HK-2 (cell line): Measurements from ENCODE around the gene TK2.
A peak's percentile ranks its signal among the peaks of the same experiment; 100 is the strongest.
"Not testable (repeated sequence)": the region's sequence is repeated elsewhere in the genome, so short reads cannot be mapped to it uniquely, and the experiment has no call there.

ENCODE experiments used
- DNase-seq: peaks from one replicate; pipeline ENCODE4 v3.0.0-alpha.2; 2018; ENCODE audit not compliant: unreplicated experiment

The TK2 gene

DNA sequence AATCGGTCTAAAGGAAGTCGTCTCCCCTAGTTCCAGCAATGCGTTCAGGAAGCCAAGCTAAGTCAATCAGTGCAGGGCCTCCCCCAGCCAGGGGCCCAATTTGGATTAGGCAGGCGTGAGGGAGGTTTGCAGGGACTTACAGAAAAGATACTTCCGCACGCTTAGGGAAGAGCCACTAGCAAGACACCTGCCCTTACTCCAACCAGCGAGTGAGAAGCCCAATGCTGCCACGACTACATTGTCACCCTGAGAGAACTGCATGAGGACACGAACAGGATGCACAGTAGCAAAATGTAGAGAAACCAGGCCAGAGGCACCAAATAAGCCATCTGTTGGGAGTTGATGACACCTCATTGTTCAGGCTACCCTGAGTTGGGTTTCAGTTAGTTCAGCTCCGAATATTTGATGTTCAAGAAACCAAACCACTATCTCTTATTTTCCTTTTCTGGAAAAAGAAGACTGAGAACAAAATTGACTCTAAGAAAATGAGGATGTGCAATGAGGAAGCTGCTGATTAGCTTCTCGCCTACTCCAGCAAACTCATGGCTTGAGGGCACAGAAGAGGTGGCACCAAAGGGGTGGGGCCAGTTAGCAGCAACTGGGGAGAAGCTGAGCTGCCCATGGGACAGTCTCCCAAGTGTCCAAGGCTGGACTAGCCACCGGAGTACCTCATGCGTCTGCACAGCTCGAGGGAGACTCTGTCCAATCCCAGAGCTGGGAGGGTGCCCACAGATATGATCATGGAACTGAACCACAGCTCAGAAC, 29.3 kb downstream of the TK2 start:
- no peak for DNase-seq

DNA sequence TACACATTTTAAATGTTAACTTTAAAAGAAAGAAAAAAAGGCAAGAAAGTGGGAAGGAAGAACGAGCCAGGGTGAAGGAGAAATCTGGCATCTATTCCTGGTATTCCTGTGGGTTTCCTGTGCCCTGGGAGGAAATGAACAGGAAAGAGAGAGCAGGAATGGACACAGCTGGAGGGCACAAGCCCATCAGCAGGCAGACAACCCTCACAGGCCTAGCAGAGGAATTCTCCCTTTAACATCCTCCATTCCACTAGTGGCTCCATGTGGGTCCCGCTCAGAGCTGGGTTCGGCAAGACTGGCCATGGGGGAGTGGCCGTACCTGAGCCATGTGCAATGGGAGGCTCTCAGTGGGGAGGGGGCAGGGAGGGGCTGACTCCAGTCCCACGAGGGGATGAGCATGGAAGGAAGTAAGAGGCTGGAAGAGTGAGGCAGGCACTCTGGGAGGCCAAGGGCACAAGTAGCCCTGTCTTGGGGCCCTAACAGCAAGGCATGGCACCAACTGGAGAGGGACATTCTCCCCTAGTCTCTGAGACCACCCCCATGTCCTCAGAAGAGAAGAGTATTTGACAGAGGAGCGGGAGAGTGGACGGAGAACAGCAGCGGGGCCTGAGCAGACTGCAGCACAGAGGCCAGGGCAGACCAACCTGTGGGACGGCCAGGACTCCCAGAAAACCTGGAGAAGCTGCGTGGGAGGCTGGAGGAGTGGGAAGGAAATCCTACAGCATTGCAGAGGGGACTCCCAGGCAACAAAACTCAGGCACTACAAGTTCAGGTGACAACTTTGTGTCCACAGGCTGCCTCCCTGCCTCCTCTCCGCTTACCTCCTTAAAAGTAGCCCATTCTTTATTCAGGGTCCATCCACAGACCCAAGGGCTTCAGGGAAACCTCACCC, 30.2 kb downstream of the TK2 start:
- DNase-seq: no peak

DNA sequence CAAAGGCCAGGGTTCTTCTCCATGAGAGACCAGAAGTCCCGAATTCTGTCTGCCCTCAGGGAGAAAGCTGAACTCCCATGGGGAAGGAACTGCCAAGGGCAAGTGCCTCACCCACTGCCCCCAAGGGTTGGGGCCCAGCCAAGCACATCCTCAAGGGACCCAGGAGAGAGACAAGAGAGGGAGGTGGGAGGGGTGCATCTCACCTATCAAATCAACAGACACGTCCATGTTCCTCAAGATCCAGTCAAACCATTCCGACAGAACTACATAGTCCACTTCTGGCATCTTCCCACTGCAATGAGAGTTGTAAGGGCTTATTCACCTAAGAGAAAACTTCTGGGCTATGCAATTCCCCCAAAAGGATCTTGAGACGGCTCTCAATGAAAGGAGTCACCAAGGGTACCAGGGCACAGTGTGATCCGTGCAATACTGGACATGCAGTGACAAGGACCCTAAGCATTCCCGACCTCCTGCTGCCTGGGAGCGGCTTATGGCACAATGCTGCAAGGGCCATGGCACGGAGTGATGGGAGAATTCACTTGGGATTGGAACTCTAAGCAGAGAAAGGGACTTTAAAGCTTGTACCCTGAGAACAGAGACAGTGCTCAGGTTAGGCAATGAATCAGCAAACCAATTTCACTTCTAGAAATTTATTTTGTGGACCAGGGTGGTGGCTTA, 32.2 kb downstream of the TK2 start:
- no peak for DNase-seq

DNA sequence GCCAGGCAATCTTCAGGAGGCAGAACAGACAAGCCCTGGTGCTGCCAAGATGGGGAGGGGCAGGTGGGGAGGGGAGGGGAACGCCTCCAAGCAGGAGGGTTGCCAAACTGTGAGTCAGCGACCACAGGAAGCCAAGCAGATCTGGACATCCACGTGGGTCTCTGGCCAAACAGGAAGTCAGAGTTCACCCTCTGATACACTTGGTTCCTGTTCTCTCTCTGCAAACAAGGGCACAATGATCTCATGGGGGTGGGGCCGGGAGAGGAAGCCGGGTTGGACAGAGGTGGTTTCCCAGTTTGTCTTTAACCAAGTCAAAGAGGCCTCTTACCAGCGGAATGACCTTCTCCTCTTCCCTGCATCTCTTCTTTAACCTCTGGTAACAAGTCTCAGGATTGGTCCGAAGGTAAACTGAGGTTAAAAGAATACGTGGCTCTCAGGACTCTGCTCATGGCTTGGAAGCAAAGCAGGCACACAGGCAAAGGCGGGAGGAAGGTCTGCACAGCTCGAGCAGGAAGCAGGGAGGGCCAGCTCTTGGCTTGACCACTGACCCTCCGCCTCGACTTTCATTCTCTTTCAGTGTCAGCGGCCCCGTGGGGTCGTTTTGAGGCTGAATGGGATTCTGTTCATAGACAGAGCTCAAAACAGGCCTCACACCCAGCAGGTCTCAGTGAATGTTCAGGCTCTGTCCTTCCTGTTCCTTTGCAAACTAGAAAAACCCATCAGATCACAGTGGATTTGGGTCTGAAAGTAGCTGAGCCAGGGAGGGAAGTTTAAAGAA, 32.9 kb downstream of the TK2 start:
- DNase-seq: peak; percentile 96

DNA sequence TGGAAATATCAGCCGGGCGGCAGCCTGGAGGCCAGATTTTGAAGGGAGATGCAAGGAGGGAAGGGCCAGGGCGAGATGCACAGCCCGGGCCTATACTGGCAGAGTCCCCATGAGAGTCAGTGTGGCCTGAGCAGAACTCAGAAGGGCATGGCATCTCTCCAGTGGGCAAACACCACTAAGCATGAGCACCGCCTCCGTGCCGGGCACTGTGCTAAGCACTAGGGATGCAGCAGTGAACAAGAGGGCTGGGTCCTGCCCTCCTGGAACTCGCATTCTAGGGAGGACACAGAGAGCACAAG, 33.5 kb downstream of the TK2 start:
- no peak for DNase-seq

DNA sequence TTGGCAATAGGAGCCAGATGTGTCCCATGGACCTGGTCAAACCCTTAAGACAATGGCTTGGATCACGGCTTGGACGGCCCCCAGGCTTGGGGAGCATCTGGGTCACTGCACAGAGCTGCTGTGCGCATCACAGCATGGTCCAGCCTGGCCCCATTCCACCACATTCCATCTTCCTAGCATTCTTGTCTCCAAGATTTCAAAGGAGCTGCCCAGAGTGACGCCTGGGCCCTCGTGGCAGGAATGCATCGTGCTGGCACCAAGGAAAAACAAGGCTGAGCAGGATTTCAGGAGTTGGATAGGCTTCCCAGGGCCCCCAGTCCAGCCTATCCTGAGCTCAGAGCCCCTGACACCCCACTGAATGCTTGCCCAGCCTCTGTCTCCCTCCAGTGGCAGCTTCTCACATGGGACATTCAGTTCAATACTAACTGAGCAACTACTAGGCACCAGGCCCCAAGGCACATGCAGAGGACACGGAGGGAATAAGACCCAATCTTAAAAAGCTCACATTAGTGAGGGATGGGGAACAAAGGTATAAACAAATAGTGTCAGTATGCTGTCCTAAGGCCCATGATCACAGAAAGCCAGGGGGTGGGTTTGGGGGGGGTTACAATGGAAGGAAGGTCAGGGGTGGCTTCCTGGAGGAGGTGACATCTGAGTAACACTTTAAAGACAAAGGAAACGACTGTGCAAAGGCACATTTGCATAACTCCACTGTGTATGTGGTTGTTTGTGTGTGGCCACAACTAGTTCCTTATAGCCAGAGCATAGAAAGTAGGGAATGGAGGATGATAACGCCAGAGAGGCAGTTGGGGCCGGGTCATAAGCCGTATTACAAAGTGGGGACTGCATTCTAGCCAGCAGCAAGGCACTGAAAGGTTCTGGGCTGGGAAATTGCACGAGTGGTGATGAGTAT, 34.1 kb downstream of the TK2 start:
- peak; percentile 37 for DNase-seq

DNA sequence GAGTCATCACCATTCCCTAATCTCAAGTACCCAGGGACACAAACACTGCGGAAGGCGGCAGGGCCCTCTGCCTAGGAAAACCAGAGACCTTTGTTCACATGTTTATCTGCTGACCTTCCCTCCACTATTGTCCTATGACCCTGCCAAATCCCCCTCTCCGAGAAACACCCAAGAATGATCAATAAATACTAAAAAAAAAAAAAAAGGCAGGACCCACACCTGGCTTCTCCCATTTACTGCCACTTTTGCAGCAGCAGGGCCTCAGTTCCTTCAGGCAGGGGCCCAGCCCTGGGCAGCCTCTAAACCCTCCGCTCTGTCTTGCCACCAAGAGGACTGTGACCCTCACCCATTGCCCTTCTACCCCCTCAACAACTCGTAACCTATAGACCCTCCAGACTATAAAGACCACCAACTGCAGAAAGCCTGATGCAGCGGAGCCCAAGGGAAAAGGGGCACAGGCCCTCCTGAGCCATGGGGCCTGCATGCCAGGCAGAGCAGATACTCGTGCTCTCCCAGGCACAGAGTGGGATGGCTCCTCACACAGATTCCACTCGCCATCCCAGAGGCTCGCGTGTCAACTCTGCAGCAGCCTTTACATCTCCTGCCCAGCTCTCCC, 34.8 kb downstream of the TK2 start:
- not testable (repeated sequence) for DNase-seq

DNA sequence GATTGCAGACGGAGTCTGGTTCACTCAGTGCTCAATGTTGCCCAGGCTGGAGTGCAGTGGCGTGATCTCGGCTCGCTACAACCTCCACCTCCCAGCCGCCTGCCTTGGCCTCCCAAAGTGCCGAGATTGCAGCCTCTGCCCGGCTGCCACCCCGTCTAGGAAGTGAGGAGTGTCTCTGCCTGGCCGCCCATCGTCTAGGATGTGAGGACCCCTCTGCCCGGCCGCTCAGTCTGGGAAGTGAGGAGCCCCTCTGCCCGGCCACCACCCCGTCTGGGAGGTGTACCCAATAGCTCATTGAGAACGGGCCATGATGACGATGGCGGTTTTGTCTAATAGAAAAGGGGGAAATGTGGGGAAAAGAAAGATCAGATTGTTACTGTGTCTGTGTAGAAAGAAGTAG, 35.5 kb downstream of the TK2 start:
- not testable (repeated sequence) for DNase-seq

DNA sequence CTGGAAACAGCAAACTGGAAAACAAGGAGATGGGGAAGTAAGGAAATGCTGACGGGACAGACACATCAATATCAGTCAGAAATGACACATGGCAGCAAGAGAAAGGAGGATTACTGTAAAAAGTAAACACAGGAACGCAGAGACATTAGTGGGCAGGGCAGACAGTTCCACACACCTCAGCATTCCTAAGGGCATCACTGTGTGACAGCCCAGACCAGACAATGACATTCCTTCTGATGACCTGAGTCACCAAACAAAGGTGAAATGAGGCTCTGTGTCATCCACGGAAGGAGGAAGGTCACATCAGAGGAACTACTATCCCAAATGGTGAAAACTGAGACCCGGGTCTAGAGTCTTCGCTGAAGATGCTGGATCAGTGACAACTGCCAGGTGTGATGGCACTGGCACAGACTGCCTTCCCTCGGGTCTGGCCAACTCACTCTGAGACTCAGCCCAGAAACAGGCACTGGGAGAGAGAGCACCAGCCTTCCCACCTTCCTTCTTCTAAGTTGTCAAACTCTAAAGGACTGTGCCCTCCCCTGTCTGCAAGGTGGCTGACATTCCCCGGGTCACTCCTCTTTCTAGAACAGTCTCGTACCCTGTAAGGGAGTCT, 36.7 kb downstream of the TK2 start:
- peak; percentile 71 for DNase-seq

DNA sequence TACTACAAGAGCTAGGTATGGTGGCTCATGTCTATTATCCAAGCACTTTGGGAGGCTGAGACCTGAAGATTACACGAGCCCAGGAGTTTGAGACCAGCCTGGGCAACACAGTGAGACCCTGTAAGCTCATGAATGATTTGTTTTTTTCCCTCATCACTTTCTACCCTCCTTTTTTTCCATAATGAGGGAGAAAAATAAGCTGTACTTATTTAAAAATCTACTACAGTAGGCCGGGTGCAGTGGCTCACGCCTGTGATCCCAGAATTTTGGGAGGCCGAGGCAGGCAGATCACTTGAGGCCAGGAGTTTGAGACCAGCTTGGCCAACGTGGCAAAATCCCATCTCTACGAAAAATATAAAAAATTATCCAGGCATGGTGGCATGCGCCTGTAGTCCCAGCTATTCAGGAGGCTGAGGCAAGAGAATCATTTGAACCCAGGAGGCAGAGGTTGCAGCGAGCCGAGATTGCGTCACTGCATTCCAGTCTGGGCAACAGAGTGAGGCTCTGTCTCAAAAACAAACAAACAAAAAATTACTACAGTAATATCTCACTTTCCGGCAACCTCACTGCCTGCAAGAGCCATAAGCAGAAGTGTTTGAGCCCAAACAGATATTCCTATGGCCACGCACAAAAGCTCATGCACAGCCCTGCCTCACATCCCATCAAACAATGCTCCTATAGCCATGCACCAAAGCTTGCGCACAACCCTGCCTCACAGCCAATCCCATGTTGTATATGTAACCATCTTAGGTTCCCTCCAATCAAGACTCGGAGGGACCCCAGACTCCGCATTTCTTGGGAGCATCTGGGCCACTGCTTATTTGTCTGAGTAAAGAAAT, 37.4 kb downstream of the TK2 start:
- no peak for DNase-seq

DNA sequence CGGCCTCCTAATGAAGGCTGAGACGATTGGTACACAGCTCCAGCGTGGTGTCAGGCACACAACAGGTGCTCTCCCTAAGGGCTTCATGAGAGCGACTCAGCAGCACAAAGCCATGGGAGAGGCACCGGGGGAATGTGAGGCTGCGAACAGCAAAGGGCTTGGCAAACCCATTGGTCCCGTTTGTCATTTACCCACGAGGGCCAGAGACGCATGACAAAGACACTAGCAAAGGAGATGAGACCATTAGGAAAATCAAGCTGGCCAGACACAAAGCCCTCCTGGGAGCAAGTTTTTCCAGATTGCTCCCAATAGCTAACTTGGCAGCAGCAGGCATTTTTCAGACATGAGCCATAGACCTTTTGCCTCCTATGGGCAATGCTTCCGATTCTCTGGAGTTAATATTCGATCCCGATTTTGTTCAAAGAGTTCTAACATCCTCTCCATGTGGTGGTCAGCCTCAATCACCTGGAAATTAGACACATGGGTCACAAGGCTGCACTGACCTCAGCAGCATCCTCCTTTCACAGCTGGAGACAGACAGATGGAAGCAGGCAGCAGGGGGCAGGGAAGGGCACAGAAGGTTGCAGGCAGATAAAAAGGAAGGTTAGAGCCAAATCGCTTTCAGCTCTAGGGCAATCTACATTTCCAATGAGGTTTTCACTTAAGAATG, 38.2 kb downstream of the TK2 start:
- peak; percentile 85 for DNase-seq

DNA sequence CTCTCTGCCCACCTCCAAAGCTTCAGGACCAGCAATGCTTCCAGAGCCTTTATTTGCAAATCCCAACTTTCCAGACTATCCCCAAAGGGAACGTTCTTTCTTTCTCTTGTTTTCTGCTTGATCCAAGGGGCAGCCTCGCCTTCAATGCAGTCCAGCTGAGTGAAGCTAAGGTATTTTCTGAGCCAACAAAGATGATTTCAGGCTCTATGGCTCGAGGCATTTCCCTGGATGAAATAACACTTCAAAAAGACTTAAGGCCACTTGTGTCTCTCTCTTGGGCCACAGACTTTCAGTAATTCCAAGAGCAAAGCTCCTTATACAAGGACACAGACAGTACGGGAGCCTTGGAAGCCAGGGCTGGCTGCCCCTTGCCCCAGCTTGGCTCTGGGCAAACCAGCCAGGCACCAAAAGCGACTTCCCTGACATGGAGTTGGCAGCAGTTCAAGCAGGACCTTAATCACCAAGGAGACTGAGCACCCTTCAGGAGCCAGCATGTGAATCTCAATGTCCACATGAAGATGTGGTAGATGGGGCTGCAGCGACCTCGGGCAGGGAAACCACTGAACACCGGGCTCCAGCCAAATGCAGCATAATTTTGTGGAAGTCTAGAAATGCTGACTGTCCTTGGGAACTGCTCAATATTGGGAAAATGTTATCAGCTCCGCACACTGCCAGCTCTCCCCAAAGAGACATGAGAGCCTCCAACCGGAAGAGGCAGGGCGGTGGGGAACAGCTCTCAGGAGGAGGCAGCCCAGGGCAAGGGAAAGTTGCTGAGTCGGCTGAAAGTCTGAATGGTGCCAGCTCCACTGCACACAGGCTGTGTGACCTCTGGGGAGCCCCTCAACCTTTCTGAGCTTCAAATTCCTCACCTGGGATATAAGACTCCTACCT, 39.0 kb downstream of the TK2 start:
- peak; percentile 39 for DNase-seq

DNA sequence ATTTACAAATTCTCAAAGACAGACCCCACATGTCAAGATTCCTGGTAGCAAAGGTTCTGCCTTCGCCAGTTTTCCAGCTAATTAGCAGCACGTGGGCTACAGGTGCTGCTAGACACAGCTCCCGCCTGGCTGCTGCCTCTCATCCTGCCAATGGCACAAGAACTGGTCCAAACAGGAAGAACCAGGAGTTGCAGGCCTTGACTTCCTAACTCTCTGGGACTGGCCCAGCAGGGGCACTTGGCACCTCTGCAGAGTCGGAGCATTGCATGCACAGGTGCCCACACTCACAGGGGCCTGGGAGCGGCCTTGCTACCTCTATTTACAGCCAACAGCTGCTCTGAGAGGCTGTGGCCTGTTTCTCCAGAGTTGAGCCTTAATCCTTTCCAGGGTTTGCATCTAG, 39.6 kb downstream of the TK2 start:
- no peak for DNase-seq

DNA sequence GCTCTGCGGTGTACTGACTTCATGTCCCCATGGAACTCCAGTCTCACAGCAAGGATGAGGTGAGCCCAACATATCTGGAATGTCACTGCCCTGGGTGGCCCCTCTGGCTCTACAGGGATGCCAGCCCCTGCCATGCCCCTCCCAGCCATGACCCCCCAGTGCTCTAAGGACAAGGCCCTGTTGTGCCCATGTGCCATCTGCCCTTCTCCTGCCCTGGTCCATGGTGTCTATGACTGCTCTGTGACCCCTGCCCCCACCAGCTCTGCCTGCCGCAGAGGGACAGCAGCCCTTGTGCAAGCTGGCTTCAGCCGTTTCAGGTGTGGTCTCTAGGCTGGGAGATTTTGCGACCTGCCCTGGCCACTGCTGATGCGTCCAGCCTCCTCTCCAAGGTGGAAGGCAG, 40.3 kb downstream of the TK2 start:
- DNase-seq: no peak

DNA sequence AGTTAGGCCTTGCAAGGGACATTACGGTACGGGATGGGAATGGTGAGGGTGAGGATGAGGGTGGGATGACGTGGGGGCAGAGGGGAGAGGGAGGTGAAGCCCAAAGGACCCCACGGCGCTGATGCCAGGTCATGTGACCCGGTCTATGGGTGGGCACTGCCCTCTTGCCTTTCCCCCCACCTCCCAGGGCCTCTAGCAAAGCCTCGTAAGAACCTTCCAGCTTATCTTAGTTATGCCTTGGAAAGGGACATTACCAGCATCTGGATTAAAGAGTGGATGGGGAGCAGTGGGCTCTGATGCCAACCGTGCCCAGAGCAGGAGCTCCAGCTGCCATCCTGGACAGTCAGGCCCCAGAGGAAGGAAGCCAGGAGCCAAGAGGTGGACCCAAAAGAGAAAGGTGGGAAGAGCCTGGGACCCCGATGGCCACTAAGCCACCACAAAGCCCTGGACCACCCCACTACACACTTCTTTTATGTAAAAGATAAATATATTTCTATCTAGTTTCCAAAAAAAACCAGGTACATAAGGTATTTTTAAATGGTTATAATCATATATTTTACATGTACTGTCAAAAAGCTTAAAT, 40.9 kb downstream of the TK2 start:
- no peak for DNase-seq

DNA sequence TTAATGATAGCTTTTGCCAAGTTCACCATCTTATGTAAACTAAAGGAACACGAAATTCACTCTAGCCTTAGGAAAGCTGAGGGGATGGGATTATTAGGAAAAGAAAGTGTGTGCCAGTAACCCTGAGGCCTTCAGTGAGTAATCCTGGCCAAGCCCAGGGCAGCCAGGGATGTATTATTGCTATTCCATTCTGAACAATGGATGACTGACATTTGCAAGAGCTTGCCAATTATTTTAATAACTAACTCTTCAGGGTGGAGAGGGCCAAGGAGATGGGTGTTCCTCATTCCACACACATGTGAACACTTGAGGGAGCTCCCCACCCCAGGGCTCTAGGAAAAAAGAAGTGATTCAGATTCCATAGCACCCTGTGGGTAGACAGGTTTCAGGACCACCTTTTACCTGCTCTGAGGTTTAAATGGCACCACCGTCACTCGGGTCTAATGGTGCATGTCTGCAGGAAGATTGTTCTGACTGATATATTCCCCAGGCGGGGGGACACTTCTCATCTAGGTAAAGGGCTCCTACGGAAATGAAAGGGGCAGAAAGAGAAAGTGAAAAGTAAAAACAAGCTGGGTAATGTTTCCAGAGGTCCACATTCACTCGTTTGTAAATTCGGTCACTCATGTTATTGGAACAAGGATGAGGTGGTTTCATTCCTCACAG, 41.5 kb downstream of the TK2 start:
- peak; percentile 60 for DNase-seq
